ENCODE results near the gene CPOX.

DNA sequence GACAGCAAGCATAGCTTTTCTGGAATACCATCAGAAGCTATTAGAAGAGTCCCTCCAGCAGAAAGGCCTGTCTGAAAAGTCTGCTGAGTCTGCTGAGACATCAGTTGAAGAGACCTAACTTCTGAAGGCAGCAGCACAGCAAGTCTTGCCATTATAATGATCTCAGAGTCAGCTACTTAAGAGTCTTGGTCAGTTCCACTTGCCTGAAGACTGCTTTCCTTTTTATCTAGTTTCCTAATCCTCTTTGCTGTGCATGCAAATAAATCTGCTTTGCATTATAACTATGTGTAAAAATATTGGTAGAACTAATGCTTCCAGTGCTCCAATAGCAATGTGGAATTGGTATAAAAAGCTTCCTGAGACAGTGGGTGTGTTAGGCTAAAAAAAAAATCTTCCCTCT lies 34.9 kb upstream of the CPOX start:
- TF ChIP-seq GATA2 (IDR thresholded peaks at IDR 0.05; ENCODE audit: low read depth, low read length) (no peak), GATA3 (IDR thresholded peaks at IDR 0.05; ENCODE audit: low read depth, low read length) (no peak)

All from SH-SY5Y (cell line).